Inferior parietal cortex (tissue), 1 donor: Measurements from ENCODE around the gene PATZ1.
"Not testable (repeated sequence)": the region's sequence is repeated elsewhere in the genome, so short reads cannot be mapped to it uniquely, and the experiment has no call there.

Experiments used
- DNase-seq: peaks from one replicate; pipeline ENCODE4 v3.0.0-alpha.2; 2016; ENCODE audit errors: extremely low spot score

The PATZ1 gene

DNA sequence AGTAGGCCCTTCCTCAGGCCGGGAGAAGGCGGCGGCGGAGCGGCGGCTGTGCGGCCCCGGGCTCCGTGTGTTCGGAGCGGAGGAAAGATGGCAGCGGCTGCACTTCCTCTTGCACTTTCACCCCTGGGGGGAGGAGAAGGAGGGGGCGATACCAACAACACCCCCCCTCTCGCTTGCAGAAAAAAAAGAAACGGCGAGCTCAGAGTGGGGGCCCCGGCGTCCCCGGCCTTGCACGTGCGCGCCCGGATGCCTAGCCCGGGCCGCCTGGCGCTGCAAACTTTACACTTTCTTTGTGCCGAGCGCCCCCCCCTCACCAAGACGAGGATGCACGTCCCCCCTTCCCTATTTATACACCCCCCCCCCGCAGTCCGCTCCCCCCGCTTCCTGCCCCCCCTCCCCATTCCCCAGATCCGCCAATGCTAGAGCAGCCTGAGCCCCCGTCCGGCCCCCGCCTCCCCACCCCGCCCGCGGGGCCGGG lies at the start of gene PATZ1:
PATZ1 (minus strand) TSS at position 92 of the 478 bp plus-strand sequence. CDS start 744 bp downstream, outside the sequence.
- DNase-seq = peak; percentile 78

- no peak for DNase-seq
These were observed 48.2 kb upstream of the PATZ1 start for GRCh38 chr22:31394326-31394725.

GRCh38 chr22:31393893-31394292 lies 47.7 kb upstream of the PATZ1 start:
- no peak for DNase-seq

- DNase-seq = not testable (repeated sequence)
These were observed 32.5 kb upstream of the PATZ1 start for GRCh38 chr22:31378651-31379050.

DNA sequence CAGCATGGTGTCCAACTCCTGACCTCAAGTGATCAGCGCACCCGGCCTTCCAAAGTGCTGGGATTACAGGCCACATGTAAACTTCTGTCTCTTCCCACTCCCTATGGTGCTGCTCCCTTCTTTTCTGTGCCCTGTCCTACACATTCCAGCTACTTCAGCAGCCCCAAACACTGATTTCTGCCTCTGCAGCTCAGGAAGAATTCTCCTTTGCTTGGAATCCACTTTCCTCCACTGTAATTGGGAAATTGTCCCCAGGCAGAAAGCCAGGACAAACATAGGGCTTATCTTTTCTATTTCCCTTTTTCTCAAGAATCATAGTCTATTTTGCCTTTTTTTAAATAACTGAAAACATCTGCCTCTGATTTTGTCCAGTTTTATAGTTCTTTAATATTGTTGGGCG lies 32.0 kb upstream of the PATZ1 start:
- DNase-seq = no peak

GRCh38 chr22:31377612-31378011 lies 31.5 kb upstream of the PATZ1 start:
- no peak for DNase-seq

DNA sequence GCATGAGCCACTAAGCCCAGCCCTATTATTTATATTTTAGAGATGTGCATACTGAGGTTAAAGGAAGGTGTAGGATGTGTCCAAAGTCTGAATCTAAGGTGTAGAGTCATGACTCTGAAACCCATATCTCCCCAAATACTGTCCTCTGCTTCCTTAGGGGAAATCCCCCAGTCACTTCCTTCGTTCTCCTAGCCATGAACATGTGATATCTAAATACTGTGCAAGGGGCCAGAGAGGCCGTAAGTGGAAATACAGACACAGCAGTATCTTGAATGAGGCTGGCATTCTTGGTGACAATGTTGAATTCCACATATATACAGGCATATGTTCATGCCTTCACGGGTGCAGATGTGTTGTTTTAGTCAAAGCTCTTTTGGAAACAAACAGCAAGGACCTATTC lies 21.3 kb upstream of the PATZ1 start:
- DNase-seq = no peak

DNA sequence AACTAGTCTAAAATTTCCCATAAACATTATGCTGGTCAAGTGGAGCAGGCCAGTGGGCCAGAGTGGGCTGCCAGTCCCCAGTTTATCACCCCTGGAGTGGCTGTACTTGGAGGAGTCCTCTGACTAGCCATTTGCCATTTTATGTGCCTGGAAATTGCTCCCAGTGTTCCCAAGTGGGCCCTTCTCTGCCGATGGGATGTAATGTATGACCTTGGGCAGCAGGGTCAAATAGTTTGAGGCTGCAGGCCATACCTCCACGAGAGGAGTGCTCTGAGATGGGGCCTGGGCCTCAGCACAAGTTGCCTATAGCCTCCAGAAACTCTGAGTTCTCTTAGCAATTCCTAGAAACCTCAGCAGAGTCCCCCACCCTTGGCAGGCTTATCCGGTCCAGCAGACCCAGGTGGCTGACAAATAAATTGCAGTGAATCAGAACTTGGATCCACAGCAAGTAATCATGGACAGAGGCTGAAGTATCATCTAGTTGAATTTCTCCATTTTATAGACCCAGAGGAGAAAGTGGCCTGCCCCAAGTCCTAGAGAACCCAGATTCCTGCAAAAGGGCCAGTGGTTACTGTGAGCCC lies 17.8 kb upstream of the PATZ1 start:
- no peak for DNase-seq

DNA sequence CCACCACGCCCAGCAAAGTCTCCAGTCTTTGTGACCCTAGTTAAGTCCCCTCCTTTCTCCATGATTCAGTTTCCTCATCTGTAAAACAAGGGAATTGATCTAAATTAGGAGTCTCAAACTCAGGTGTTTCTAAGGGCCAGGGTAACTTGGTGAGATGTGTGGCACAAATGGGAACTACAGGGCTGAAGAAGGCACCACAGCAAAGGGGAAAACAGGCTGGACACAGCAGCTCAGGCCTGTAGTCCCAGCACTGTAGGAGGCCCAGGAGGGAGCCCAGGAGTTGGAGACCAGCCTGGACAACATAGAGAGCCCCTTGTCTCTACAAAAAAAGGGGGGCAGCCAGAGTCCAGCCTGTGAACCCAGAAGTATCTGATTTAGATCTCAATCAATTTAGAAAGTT lies 15.6 kb upstream of the PATZ1 start:
- DNase-seq = no peak

GRCh38 chr22:31360029-31360428 lies 13.9 kb upstream of the PATZ1 start:
- DNase-seq = no peak

DNA sequence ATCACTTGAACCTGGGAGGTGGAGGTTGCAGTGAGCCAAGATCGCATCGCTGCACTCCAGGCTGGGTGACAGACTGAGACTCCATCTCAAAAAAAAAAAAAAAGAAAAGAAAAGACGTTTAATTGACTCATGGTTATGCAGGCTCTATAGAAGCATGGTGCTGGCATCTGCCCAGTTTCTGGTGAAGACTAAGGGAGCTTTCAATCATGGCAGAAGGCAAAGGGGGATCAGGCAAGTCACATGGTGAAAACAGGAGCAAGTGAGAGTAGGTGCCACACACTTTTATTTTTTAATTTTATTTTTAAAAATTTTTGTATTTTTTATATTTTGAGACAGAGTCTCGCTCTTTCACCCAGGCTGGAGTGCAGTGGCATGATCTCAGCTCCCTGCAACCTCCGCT lies 8.4 kb upstream of the PATZ1 start:
- DNase-seq = no peak

DNA sequence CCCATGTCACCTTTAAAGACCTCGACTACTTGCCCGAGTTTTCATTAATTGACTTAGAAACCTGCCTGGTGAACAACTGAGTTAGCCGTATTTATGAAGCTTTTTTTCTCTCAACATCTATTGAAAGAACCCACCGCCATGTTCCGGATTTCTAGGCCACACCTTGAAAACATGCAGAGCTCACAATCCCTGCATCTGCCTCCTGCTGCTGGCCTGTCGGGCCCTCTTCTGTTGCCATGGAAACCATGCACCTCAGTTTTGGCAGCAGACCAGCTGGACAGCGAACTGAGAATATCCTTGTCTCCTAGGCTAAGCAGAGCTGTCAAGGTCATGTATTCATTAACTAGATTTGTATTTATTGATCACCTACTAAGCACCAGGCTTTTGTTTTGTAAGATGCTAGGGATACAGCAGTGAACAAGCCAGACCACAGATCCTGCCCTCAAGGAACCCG lies 4.3 kb upstream of the PATZ1 start:
- no peak for DNase-seq

DNA sequence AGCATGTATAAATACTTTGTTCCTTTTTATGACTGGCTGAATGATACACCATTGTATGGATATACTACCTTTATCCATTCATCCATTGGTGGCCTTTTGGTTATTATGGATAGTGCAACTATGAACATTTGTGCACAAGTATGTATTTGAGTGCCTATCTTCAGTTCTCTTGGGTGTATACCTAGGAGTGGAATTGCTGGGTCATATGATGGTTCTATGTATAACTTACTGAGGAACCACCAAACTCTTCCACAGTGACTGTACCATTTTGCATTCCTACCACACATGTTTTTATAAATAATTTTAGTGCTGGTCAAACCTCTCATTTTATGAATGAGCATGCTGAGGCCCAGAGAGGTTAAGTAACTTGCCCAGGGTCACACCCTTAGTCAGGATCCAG lies 3.8 kb upstream of the PATZ1 start:
- no peak for DNase-seq

- no peak for DNase-seq
These were observed 2.6 kb upstream of the PATZ1 start for GRCh38 chr22:31348766-31349165.

DNA sequence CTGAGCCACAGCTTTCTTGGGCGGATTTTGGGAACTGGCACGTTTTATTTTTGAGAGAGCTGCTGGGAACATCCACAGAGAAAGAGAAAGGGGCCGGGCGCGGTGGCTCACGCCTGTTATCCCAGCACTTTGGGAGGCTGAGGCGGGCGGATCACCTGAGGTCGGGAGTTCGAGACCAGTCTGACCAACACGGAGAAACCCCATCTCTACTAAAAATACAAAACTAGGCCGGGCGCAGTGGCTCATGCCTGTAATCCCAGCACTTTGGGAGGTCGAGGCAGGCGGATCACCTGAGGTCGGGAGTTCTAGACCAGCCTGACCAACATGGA lies 1.8 kb upstream of the PATZ1 start:
- not testable (repeated sequence) for DNase-seq

- DNase-seq = peak; percentile 69
These were observed 1.3 kb upstream of the PATZ1 start for GRCh38 chr22:31347251-31348008.

DNA sequence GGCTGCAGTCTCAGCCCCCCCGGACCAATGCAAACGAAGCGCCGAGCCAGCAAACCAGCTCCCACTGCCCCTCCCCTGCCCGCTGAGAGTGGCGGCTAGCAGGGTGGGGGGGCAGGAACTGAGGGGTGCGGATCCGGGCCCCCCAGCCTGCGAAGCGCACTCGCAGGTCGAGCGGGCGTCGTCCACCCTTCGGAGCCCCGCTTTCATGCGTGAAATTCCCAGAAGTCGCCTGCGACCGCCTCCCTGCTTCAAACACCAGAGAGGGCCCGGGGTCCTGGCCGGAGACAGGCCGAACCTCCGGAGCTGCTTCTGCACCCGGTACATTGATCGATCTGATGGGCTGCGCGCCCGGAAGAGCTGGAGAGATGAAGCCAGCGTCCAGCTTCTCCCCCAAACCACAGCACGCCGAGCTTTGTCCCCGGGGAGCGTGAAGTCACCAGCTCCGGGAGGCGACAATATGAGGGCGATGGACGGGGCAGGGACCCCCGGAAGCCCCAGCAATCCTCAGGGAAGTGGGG lies 646 bp upstream of the PATZ1 start:
- peak; percentile 23 for DNase-seq

GRCh38 chr22:31345331-31346254 lies 553 bp downstream of the PATZ1 start:
- peak; percentile 85 for DNase-seq

GRCh38 chr22:31344578-31345330 lies 1.4 kb downstream of the PATZ1 start:
- DNase-seq = no peak

DNA sequence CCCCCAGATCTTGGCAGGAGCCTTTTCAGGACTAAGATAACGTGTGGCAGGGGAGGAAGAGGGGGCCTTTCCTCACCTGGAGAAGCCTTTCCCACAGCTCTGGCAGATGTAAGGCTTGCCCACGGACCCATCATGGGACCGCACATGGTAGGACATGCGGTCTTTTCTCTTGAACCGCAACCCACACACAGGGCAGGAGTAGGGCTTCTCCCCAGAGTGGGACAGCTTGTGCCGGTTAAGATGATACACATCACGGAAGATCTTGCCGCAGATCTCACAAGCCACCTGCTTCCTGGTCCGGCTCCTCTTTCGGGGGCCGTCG lies 1.9 kb downstream of the PATZ1 start:
- no peak for DNase-seq
